H1 (cell line): Measurements from ENCODE around the gene EPN3. TPM values are rescaled to one million over a fixed set of nuclear protein-coding genes. Genes with fewer than 3 reads are reported as not detected.

Source experiments
- BRCA1 ChIP-seq: IDR thresholded peaks from 2 replicates; pipeline ENCODE4 v1.6.1; 2012; ENCODE audit warnings: low read depth, low read length, improper control_type of control experiment
- MAX ChIP-seq: IDR thresholded peaks from 2 replicates; pipeline ENCODE4 v1.6.1; 2012; ENCODE audit warnings: inconsistent platforms
- TCF12 ChIP-seq: IDR thresholded peaks from 2 replicates; pipeline ENCODE4 v1.6.1; 2011; ENCODE audit warnings: low read depth, mild to moderate bottlenecking, low read length
- polyA plus RNA-seq, 7 experiments: library from polyadenylated mRNA; depleted of rRNA in 3 of 7; stranded (reverse) in 5 of 7; unstranded in 2 of 7; fragments of >200 nt in 5 of 7; fragments of 200-250 nt in 2 of 7; gene quantifications; 1 replicate in 5 of 7; 2 replicates in 1 of 7; 4 replicates in 1 of 7; pipeline versions ENCODE4 v1.2.1 to v1.2.3, GENCODE V29; 2011 to 2013; ENCODE audit warnings: missing spikeins in 2 of 7, mixed read lengths in 2 of 7
- total RNA-seq: library from RNA; stranded (reverse); fragmentation: NEBNext Ultra II Directional; extraction: Animal tissue kit (Norgen Biotek cat#: 25700); gene quantifications from 2 replicates; pipeline ENCODE4 v1.2.1, GENCODE V29; 2021

EPN3 gene
- total and polyA plus RNA-seq, 2 of the 8 experiments (the other 6 are each of a cell fraction or from before 2014, with no cell fraction given): 6.7 to 7.9 TPM

GRCh38 chr17:50495918-50496317 is 36.6 kb upstream of the EPN3 start (continued):
- TF ChIP-seq MAX: no peak
- no peak for TF ChIP-seq BRCA1
- TF ChIP-seq TCF12: no peak
